H1 (cell line): Measurements from ENCODE around the gene MIOX. TPM values are rescaled to one million over a fixed set of nuclear protein-coding genes. Genes with fewer than 3 reads are reported as not detected.

Experiments used
- CTCF ChIA-PET: fragments of 300-600 bp; sonication (Branson Sonifier 250); formaldehyde crosslinking; loops from one replicate; lab custom pipeline; 2021; ENCODE audit not compliant: partially characterized antibody; lab: Charles Lee
- POLR2A ChIA-PET: fragments of 300-600 bp; sonication (Branson Sonifier 250); formaldehyde crosslinking; loops from one replicate; lab custom pipeline; 2021; ENCODE audit warnings: inconsistent platforms; ENCODE audit not compliant: partially characterized antibody; lab: Charles Lee
- DNase-seq, 2 experiments: peaks; one replicate each; pipeline versions ENCODE4 v3.0.0 to v3.0.0-alpha.2; 2010 to 2022; ENCODE audit warnings: low spot score in 2 of 2, low read depth in 1 of 2, mixed read lengths in 1 of 2
- FAIRE-seq: peaks from 2 replicates; lab custom pipeline; 2011; peaks lifted over from hg19 to GRCh38; lab: Jason Lieb, UNC
- H2AFZ ChIP-seq: 2 replicates; pipeline ENCODE4 v1.8.1; 2012; ENCODE audit warnings: low read length, inconsistent platforms
- H2AK5ac ChIP-seq: 2 replicates; pipeline ENCODE4 v1.6.1; 2013; ENCODE audit warnings: low read depth, low read length
- H2BK120ac ChIP-seq: replicated peaks from 2 replicates; pipeline ENCODE3; 2013; ENCODE audit warnings: low read depth, low read length, inconsistent platforms
- H2BK12ac ChIP-seq: 2 replicates; pipeline ENCODE4 v1.6.1; 2013; ENCODE audit warnings: low read depth, low read length
- H2BK15ac ChIP-seq: 2 replicates; pipeline ENCODE4 v1.6.1; 2013; ENCODE audit warnings: low read length
- H2BK20ac ChIP-seq: 2 replicates; pipeline ENCODE4 v1.6.1; 2013; ENCODE audit warnings: low read length
- H2BK5ac ChIP-seq: 2 replicates; pipeline ENCODE4 v1.6.1; 2013; ENCODE audit warnings: low read depth, low read length
- H3K14ac ChIP-seq: 2 replicates; pipeline ENCODE4 v1.6.1; 2013; ENCODE audit warnings: inconsistent platforms; ENCODE audit not compliant: insufficient read length
- H3K18ac ChIP-seq: 2 replicates; pipeline ENCODE4 v1.6.1; 2013; ENCODE audit warnings: low read length; ENCODE audit errors: extremely low read depth
- H3K23ac ChIP-seq: 2 replicates; pipeline ENCODE4 v1.6.1; 2013; ENCODE audit warnings: inconsistent platforms; ENCODE audit not compliant: insufficient read length
- H3K23me2 ChIP-seq: 2 replicates; pipeline ENCODE4 v1.6.1; 2013; ENCODE audit warnings: low read depth, low read length
- H3K27ac ChIP-seq: 2 replicates; pipeline ENCODE4 v1.6.1; 2011; ENCODE audit warnings: low read depth, low read length, inconsistent platforms
- H3K27me3 ChIP-seq, 4 experiments: replicated peaks in 1 of 4; 1 replicate in 1 of 4; 2 replicates in 3 of 4; pipeline versions ENCODE4 v1.6.1 to v1.8.1; 2011 to 2013; ENCODE audit warnings: low read length in 3 of 4, mild to moderate bottlenecking in 3 of 4, inconsistent platforms in 2 of 4, mixed read lengths in 2 of 4, moderate library complexity in 1 of 4; ENCODE audit not compliant: control insufficient read depth in 3 of 4, insufficient read depth in 3 of 4; ENCODE audit errors: extremely low read depth in 1 of 4
- H3K36me3 ChIP-seq, 4 experiments: 2 replicates each; pipeline versions ENCODE4 v1.6.1 to v1.8.1; 2011 to 2013; ENCODE audit warnings: mild to moderate bottlenecking in 4 of 4, low read length in 3 of 4, moderate library complexity in 2 of 4, control low read depth in 1 of 4, inconsistent platforms in 1 of 4; ENCODE audit not compliant: insufficient read depth in 4 of 4, control insufficient read depth in 2 of 4
- H3K4ac ChIP-seq: replicated peaks from 2 replicates; pipeline ENCODE3; 2013; ENCODE audit warnings: low read length, low read depth, mixed read lengths, inconsistent platforms; ENCODE audit not compliant: insufficient read length
- H3K4me1 ChIP-seq, 4 experiments: replicated peaks in 1 of 4; 1 replicate in 1 of 4; 2 replicates in 3 of 4; pipeline versions ENCODE4 v1.6.1 to v1.8.1; 2011 to 2013; ENCODE audit warnings: low read length in 3 of 4, inconsistent platforms in 2 of 4, mixed read lengths in 1 of 4; ENCODE audit not compliant: insufficient read depth in 4 of 4, control insufficient read depth in 3 of 4
- H3K4me2 ChIP-seq, 2 experiments: 2 replicates each; pipeline versions ENCODE4 v1.6.1 to v1.8.1; 2011 to 2013; ENCODE audit warnings: low read depth in 2 of 2, low read length in 2 of 2, control low read depth in 1 of 2, inconsistent platforms in 1 of 2, mild to moderate bottlenecking in 1 of 2; ENCODE audit not compliant: insufficient read depth in 1 of 2
- H3K4me3 ChIP-seq, 4 experiments: fragments of 200-600, 300-600 bp in 1 of 4; sonication (generic), shearing (Covaris generic), sonication (Bioruptor Twin) in 1 of 4; 2 replicates each; pipeline versions ENCODE4 v1.5.1 to v1.8.1; 2011 to 2016; ENCODE audit warnings: low read length in 4 of 4, low read depth in 3 of 4, control low read depth in 2 of 4, inconsistent platforms in 2 of 4, mild to moderate bottlenecking in 2 of 4, mixed read lengths in 1 of 4, moderate library complexity in 1 of 4; ENCODE audit not compliant: insufficient read depth in 2 of 4; ENCODE audit errors: extremely low read depth in 1 of 4
- H3K56ac ChIP-seq: replicated peaks from 2 replicates; pipeline ENCODE3; 2013; ENCODE audit warnings: low read depth, mild to moderate bottlenecking, mixed read lengths, low read length, inconsistent platforms; ENCODE audit not compliant: insufficient read length
- H3K79me1 ChIP-seq: 2 replicates; pipeline ENCODE4 v1.6.1; 2013; ENCODE audit warnings: low read depth, low read length, control low read depth
- H3K79me2 ChIP-seq, 2 experiments: 2 replicates each; pipeline versions ENCODE4 v1.6.1 to v1.8.1; 2012 to 2013; ENCODE audit warnings: low read length in 2 of 2, mild to moderate bottlenecking in 2 of 2, inconsistent platforms in 1 of 2; ENCODE audit not compliant: insufficient read depth in 2 of 2, control insufficient read depth in 1 of 2
- H3K9ac ChIP-seq, 4 experiments: replicated peaks in 1 of 4; 1 replicate in 1 of 4; 2 replicates in 3 of 4; pipeline versions ENCODE4 v1.6.1 to v1.8.1; 2011 to 2013; ENCODE audit warnings: low read depth in 3 of 4, low read length in 3 of 4, control low read depth in 2 of 4, mild to moderate bottlenecking in 2 of 4, moderate library complexity in 2 of 4, inconsistent platforms in 1 of 4; ENCODE audit errors: extremely low read depth in 1 of 4
- H3K9me3 ChIP-seq, 2 experiments: 2 replicates each; pipeline versions ENCODE4 v1.6.1 to v1.8.1; 2012 to 2013; ENCODE audit warnings: mild to moderate bottlenecking in 2 of 2, moderate library complexity in 2 of 2, control low read depth in 1 of 2, inconsistent platforms in 1 of 2, low read depth in 1 of 2, low read length in 1 of 2, mixed read lengths in 1 of 2; ENCODE audit not compliant: insufficient read depth in 2 of 2
- H4K20me1 ChIP-seq, 2 experiments: replicated peaks in 1 of 2; 2 replicates each; pipeline versions ENCODE3 to v1.8.1; 2011 to 2013; ENCODE audit warnings: inconsistent platforms in 2 of 2, low read length in 2 of 2, mild to moderate bottlenecking in 1 of 2; ENCODE audit not compliant: insufficient read depth in 2 of 2, control insufficient read depth in 1 of 2
- H4K5ac ChIP-seq: 2 replicates; pipeline ENCODE4 v1.6.1; 2013; ENCODE audit warnings: low read length, low read depth, mixed read lengths, inconsistent platforms; ENCODE audit not compliant: insufficient read length
- H4K8ac ChIP-seq: 2 replicates; pipeline ENCODE4 v1.8.0; 2013; ENCODE audit warnings: mild to moderate bottlenecking, moderate library complexity, low read length, inconsistent platforms; ENCODE audit not compliant: insufficient read depth; ENCODE audit errors: extremely low read depth
- H4K91ac ChIP-seq: replicated peaks from 2 replicates; pipeline ENCODE3; 2013; ENCODE audit warnings: low read length, mixed read lengths, inconsistent platforms; ENCODE audit not compliant: insufficient read length
- FOSL1 ChIP-seq: IDR thresholded peaks from 2 replicates; pipeline ENCODE4 v1.6.1; 2011; ENCODE audit warnings: mild to moderate bottlenecking, low read depth, low read length, moderate library complexity; ENCODE audit not compliant: insufficient read depth
- GTF2F1 ChIP-seq: IDR thresholded peaks from 2 replicates; pipeline ENCODE4 v1.6.1; 2012; ENCODE audit warnings: low read depth, low read length, improper control_type of control experiment, borderline replicate concordance
- PHF8 ChIP-seq: fragments of 200-600 bp; sonication (generic); conservative IDR thresholded peaks from 2 replicates; pipeline ENCODE4 v1.7.1; 2012; ENCODE audit warnings: low read depth, mild to moderate bottlenecking, inconsistent platforms, low read length, moderate library complexity
- POU5F1 ChIP-seq: IDR thresholded peaks from 2 replicates; pipeline ENCODE4 v1.6.1; 2011; ENCODE audit warnings: low read depth, mild to moderate bottlenecking, low read length, moderate library complexity
- RNF2 ChIP-seq: fragments of 200-900, 300-1000 bp; sonication (generic); IDR thresholded peaks from 2 replicates; pipeline ENCODE4 v1.7.1; 2016; ENCODE audit warnings: borderline replicate concordance, low read depth, mild to moderate bottlenecking, antibody characterized with exemption, low read length; ENCODE audit not compliant: poor library complexity, severe bottlenecking; ENCODE audit errors: missing control alignments
- RXRA ChIP-seq: IDR thresholded peaks from 2 replicates; pipeline ENCODE4 v1.6.1; 2011; ENCODE audit warnings: low read depth, mild to moderate bottlenecking, low read length, moderate library complexity; ENCODE audit not compliant: insufficient read depth
- SAP30 ChIP-seq: fragments of 300-600 bp; sonication (generic); IDR thresholded peaks from 2 replicates; pipeline ENCODE4 v1.7.1; 2012; ENCODE audit warnings: low read length, moderate library complexity, mild to moderate bottlenecking, inconsistent platforms; ENCODE audit not compliant: insufficient read depth, insufficient replicate concordance
- SP2 ChIP-seq: IDR thresholded peaks from 2 replicates; pipeline ENCODE4 v1.6.1; 2012; ENCODE audit warnings: mild to moderate bottlenecking, low read length, inconsistent platforms
- TCF12 ChIP-seq: IDR thresholded peaks from 2 replicates; pipeline ENCODE4 v1.6.1; 2011; ENCODE audit warnings: low read depth, mild to moderate bottlenecking, low read length
- TEAD4 ChIP-seq: IDR thresholded peaks from 2 replicates; pipeline ENCODE4 v1.6.1; 2012; ENCODE audit warnings: low read depth, low read length, inconsistent platforms, mixed read lengths
- USF2 ChIP-seq: IDR thresholded peaks from 2 replicates; pipeline ENCODE4 v1.6.1; 2011; ENCODE audit warnings: low read length, improper control_type of control experiment
- YY1 ChIP-seq: IDR thresholded peaks from 2 replicates; pipeline ENCODE4 v1.6.1; 2011; ENCODE audit warnings: low read depth, mild to moderate bottlenecking, low read length
- WGBS, 2 experiments: shearing (Covaris generic) in 1 of 2; methylation state at CpG; one replicate each; pipeline versions ENCODE4 v1.1.6 to v1.1.7; 2013 to 2015; ENCODE audit warnings: low lambda C conversion rate in 2 of 2, mixed read lengths in 2 of 2, inconsistent platforms in 1 of 2, low coverage in 1 of 2, missing lambda C conversion rate in 1 of 2; ENCODE audit not compliant: insufficient replicate concordance in 2 of 2, insufficient coverage in 1 of 2, insufficient read length in 1 of 2; ENCODE audit errors: extremely low coverage in 1 of 2, missing lambda C conversion rate in 1 of 2; 5-methylcytosine and 5-hydroxymethylcytosine counted together
- polyA plus RNA-seq, 7 experiments: library from polyadenylated mRNA; depleted of rRNA in 3 of 7; stranded (reverse) in 5 of 7; unstranded in 2 of 7; fragments of >200 nt in 5 of 7; fragments of 200-250 nt in 2 of 7; gene quantifications; 1 replicate in 5 of 7; 2 replicates in 1 of 7; 4 replicates in 1 of 7; pipeline versions ENCODE4 v1.2.1 to v1.2.3, GENCODE V29; 2011 to 2013; ENCODE audit warnings: missing spikeins in 2 of 7, mixed read lengths in 2 of 7
- total RNA-seq: library from RNA; stranded (reverse); fragmentation: NEBNext Ultra II Directional; extraction: Animal tissue kit (Norgen Biotek cat#: 25700); gene quantifications from 2 replicates; pipeline ENCODE4 v1.2.1, GENCODE V29; 2021

Gene MIOX
- total and polyA plus RNA-seq, 2 of the 8 experiments (the other 6 are each of a cell fraction or from before 2014, with no cell fraction given) = 0.30 to 0.32 TPM

GRCh38 chr22:50531546-50531961, 44.9 kb downstream of the MIOX start:
- Histone ChIP-seq H2BK15ac (no peak overlapping the region), H3K79me2 (no peaks in the 10 kb centered on the region), H3K4ac (no peak overlapping the region), H4K5ac (no peak overlapping the region), H3K4me2 (peak overlapping the region; percentile 51 to 92), H2BK5ac (no peak overlapping the region), H3K36me3 (no peaks in the 10 kb centered on the region), H3K56ac (no peak overlapping the region), H3K4me3 (peak overlapping the region; percentile 27 to 68 (median 48)), H4K91ac (no peak overlapping the region), H3K27me3 (peaks cover 43 to 69% (median 60%) of the 10 kb centered on the region in 4 experiments), H3K79me1 (no peaks in the 10 kb centered on the region), H3K9ac (no peak overlapping the region), H2BK20ac (no peak overlapping the region), H3K23ac (no peak overlapping the region), H2BK12ac (no peak overlapping the region), H3K27ac (no peak overlapping the region), H2BK120ac (no peak overlapping the region), H4K20me1 (peaks cover 5 to 16% of the 10 kb centered on the region in 2 experiments), H2AFZ (no peak overlapping the region), H3K9me3 (no peaks in the 10 kb centered on the region), H4K8ac (peak overlapping the region; percentile 68; the same call in 1 of the 2 replicates), H3K4me1 (peaks cover 0 to 24% (median 9%) of the 10 kb centered on the region in 4 experiments; a peak in 5 of 7 replicates), H3K18ac (no peak overlapping the region), H2AK5ac (no peak overlapping the region), H3K14ac (no peak overlapping the region), H3K23me2 (peaks cover 21% of the 10 kb centered on the region; the same call in 1 of the 2 replicates)
- FAIRE-seq = no peak
- POLR2A ChIA-PET = interaction anchor here (0.7 kb wide), 1 partner anchor 20 kb away, joined by 3 read pairs; no protein-coding TSS in a partner anchor
- no peak for DNase-seq
- 12% methylated on average over 22 of the region's 44 CpGs; no CpG with 5 or more reads in 1 of the 2 experiments for WGBS, 2 experiments
- CTCF ChIA-PET = interaction anchor here (1.0 kb wide), 2 partner anchors 32 to 156 kb away, joined by 3 read pairs; partner anchors contain the start of gene SYCE3
- no peak for TF ChIP-seq FOSL1
- peak; percentile 29 for TF ChIP-seq RNF2
- no peak for TF ChIP-seq SAP30
- TF ChIP-seq TEAD4 = no peak
- no peak for TF ChIP-seq TCF12
- TF ChIP-seq SP2 = no peak
- no peak for TF ChIP-seq USF2
- TF ChIP-seq RXRA = no peak
- no peak for TF ChIP-seq YY1
- TF ChIP-seq GTF2F1 = no peak
- TF ChIP-seq POU5F1 = no peak
- TF ChIP-seq PHF8 = no peak
